H1 (cell line): Measurements from ENCODE around the gene LRRC45. TPM values are rescaled to one million over a fixed set of nuclear protein-coding genes. Genes with fewer than 3 reads are reported as not detected.

Source experiments
- CBX5 ChIP-seq: fragments of 300-800, 300-1000 bp; sonication (generic); IDR thresholded peaks from 2 replicates; pipeline ENCODE4 v1.7.1; 2016; ENCODE audit warnings: antibody characterized with exemption, low read length, low read depth
- GABPA ChIP-seq: IDR thresholded peaks from 2 replicates; pipeline ENCODE4 v1.6.1; 2011; ENCODE audit warnings: mild to moderate bottlenecking, low read length, moderate library complexity, borderline replicate concordance; ENCODE audit not compliant: insufficient read depth
- JUN ChIP-seq: IDR thresholded peaks from 2 replicates; pipeline ENCODE4 v1.6.1; 2011; ENCODE audit warnings: low read depth, mild to moderate bottlenecking, improper control_type of control experiment, low read length
- MAFK ChIP-seq: IDR thresholded peaks from 2 replicates; pipeline ENCODE4 v1.6.1; 2012; ENCODE audit warnings: low read depth, mild to moderate bottlenecking, improper control_type of control experiment, low read length
- MAX ChIP-seq: IDR thresholded peaks from 2 replicates; pipeline ENCODE4 v1.6.1; 2012; ENCODE audit warnings: inconsistent platforms
- RBBP5 ChIP-seq: IDR thresholded peaks from 2 replicates; pipeline ENCODE4 v1.7.1; 2012; ENCODE audit warnings: low read depth, mild to moderate bottlenecking, inconsistent platforms, low read length, moderate library complexity, borderline replicate concordance
- SAP30 ChIP-seq: fragments of 300-600 bp; sonication (generic); IDR thresholded peaks from 2 replicates; pipeline ENCODE4 v1.7.1; 2012; ENCODE audit warnings: low read length, moderate library complexity, mild to moderate bottlenecking, inconsistent platforms; ENCODE audit not compliant: insufficient read depth, insufficient replicate concordance
- SP4 ChIP-seq: IDR thresholded peaks from 2 replicates; pipeline ENCODE4 v1.6.1; 2012; ENCODE audit warnings: low read length, inconsistent platforms
- polyA plus RNA-seq, 7 experiments: library from polyadenylated mRNA; depleted of rRNA in 3 of 7; stranded (reverse) in 5 of 7; unstranded in 2 of 7; fragments of >200 nt in 5 of 7; fragments of 200-250 nt in 2 of 7; gene quantifications; 1 replicate in 5 of 7; 2 replicates in 1 of 7; 4 replicates in 1 of 7; pipeline versions ENCODE4 v1.2.1 to v1.2.3, GENCODE V29; 2011 to 2013; ENCODE audit warnings: missing spikeins in 2 of 7, mixed read lengths in 2 of 7
- total RNA-seq: library from RNA; stranded (reverse); fragmentation: NEBNext Ultra II Directional; extraction: Animal tissue kit (Norgen Biotek cat#: 25700); gene quantifications from 2 replicates; pipeline ENCODE4 v1.2.1, GENCODE V29; 2021
- TF ChIP-seq, protein P1 (sequence below): fragments of 300-600 bp; sonication (generic); IDR thresholded peaks from 2 replicates; pipeline ENCODE4 v1.7.1; 2012; ENCODE audit warnings: low read length, moderate library complexity, mild to moderate bottlenecking, inconsistent platforms; ENCODE audit not compliant: insufficient replicate concordance

Gene LRRC45
- total and polyA plus RNA-seq, 2 of the 8 experiments (the other 6 are each of a cell fraction or from before 2014, with no cell fraction given) = 11.5 to 29.0 TPM

DNA sequence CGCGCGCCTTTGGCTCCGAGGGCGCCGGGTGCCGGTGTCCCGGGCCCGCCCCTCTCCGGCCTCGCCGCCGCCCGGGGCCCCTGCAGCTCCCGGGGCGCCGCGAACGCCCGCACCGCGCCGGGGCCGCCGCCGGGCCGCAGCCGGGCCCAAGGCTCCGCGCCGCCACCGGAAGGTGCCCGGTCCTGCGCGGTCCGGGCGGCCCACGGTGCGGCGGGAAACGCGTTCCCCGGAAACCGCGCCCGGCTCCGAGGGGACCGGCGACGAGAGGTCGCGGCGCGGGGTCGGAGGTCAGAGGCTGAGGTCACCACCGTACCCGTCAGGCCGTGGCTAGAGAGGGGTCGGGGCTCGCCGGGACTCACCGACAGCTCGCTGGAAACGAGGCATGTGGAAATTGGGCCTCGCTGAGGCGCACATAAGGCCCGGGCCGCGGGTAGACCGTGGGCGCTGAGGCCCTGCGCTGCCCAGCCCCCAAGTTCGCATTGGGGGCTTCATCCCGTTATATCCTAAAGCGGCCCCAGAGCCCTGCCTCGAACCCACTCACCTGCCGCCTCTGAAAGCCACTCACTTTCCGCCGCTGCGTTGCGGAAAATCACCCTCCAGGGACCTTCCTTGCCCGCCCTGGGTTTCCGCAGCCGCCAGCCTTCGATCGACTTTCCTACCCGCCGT is 42.7 kb downstream of the LRRC45 start, which contains the start of gene DUS1L (continued):
- TF ChIP-seq, protein P1, sequence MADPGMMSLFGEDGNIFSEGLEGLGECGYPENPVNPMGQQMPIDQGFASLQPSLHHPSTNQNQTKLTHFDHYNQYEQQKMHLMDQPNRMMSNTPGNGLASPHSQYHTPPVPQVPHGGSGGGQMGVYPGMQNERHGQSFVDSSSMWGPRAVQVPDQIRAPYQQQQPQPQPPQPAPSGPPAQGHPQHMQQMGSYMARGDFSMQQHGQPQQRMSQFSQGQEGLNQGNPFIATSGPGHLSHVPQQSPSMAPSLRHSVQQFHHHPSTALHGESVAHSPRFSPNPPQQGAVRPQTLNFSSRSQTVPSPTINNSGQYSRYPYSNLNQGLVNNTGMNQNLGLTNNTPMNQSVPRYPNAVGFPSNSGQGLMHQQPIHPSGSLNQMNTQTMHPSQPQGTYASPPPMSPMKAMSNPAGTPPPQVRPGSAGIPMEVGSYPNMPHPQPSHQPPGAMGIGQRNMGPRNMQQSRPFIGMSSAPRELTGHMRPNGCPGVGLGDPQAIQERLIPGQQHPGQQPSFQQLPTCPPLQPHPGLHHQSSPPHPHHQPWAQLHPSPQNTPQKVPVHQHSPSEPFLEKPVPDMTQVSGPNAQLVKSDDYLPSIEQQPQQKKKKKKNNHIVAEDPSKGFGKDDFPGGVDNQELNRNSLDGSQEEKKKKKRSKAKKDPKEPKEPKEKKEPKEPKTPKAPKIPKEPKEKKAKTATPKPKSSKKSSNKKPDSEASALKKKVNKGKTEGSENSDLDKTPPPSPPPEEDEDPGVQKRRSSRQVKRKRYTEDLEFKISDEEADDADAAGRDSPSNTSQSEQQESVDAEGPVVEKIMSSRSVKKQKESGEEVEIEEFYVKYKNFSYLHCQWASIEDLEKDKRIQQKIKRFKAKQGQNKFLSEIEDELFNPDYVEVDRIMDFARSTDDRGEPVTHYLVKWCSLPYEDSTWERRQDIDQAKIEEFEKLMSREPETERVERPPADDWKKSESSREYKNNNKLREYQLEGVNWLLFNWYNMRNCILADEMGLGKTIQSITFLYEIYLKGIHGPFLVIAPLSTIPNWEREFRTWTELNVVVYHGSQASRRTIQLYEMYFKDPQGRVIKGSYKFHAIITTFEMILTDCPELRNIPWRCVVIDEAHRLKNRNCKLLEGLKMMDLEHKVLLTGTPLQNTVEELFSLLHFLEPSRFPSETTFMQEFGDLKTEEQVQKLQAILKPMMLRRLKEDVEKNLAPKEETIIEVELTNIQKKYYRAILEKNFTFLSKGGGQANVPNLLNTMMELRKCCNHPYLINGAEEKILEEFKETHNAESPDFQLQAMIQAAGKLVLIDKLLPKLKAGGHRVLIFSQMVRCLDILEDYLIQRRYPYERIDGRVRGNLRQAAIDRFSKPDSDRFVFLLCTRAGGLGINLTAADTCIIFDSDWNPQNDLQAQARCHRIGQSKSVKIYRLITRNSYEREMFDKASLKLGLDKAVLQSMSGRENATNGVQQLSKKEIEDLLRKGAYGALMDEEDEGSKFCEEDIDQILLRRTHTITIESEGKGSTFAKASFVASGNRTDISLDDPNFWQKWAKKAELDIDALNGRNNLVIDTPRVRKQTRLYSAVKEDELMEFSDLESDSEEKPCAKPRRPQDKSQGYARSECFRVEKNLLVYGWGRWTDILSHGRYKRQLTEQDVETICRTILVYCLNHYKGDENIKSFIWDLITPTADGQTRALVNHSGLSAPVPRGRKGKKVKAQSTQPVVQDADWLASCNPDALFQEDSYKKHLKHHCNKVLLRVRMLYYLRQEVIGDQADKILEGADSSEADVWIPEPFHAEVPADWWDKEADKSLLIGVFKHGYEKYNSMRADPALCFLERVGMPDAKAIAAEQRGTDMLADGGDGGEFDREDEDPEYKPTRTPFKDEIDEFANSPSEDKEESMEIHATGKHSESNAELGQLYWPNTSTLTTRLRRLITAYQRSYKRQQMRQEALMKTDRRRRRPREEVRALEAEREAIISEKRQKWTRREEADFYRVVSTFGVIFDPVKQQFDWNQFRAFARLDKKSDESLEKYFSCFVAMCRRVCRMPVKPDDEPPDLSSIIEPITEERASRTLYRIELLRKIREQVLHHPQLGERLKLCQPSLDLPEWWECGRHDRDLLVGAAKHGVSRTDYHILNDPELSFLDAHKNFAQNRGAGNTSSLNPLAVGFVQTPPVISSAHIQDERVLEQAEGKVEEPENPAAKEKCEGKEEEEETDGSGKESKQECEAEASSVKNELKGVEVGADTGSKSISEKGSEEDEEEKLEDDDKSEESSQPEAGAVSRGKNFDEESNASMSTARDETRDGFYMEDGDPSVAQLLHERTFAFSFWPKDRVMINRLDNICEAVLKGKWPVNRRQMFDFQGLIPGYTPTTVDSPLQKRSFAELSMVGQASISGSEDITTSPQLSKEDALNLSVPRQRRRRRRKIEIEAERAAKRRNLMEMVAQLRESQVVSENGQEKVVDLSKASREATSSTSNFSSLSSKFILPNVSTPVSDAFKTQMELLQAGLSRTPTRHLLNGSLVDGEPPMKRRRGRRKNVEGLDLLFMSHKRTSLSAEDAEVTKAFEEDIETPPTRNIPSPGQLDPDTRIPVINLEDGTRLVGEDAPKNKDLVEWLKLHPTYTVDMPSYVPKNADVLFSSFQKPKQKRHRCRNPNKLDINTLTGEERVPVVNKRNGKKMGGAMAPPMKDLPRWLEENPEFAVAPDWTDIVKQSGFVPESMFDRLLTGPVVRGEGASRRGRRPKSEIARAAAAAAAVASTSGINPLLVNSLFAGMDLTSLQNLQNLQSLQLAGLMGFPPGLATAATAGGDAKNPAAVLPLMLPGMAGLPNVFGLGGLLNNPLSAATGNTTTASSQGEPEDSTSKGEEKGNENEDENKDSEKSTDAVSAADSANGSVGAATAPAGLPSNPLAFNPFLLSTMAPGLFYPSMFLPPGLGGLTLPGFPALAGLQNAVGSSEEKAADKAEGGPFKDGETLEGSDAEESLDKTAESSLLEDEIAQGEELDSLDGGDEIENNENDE = no peak
- no peak for TF ChIP-seq SAP30
- TF ChIP-seq MAFK = no peak
- TF ChIP-seq JUN = 0 out of 2 replicates have a peak, but pooled peaks have one; percentile 44
- no peak; the same call in 1 of the 2 replicates for TF ChIP-seq RBBP5
- peak; percentile 66 for TF ChIP-seq MAX
- peak; percentile 54; the same call in 1 of the 2 replicates for TF ChIP-seq SP4
- TF ChIP-seq CBX5 = no peak
- peak; percentile 99 for TF ChIP-seq GABPA
